ENCODE measurements around the gene MRFAP1. TPM values are rescaled to one million over a fixed set of nuclear protein-coding genes. Genes with fewer than 3 reads are reported as not detected.

Gene MRFAP1
- total RNA-seq, 1 donor from 2014 or later = 255 TPM

DNA sequence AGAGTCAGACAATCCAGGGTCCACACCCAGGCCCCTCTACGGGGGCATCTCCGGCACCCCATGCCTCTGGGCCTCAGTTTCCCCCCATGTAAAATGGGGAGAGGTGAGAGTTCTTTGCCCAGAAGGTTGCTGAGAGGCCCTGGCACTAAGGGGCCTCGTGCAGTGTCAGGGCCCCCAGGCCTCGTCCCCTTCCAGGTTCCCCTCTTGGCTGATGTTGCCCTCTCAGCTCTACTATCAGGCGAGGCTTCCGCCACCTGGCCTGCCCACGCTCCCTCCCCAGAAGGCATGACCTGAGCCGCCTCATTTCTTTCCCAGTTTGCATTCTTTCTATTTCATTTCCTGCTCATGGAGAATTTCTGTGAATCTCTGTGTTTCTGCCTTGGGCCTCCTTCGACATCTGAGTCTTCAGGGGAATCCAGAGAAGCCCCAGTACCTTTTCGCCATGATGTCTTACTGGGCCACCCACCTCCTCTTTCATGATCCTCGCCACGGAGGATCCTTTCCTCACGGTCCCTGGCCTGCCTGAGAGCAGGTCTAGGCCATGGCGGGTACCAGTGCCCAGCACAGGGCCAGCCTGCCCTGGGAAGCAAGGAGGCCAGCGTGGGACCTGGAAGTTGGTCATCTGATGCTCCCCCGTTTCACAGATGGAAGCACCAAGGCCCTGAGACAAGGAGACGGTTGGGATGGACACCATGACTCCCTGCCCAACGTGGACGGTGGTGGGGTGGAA is 21.9 kb upstream of the MRFAP1 start:
- DNase-seq (ENCODE audit: low read depth) = no peak
- Histone ChIP-seq H3K27me3 (ENCODE audit: control insufficient read depth, insufficient read depth, low read length) (no peaks in the 10 kb centered on the region), H3K36me3 (ENCODE audit: control insufficient read depth, insufficient read depth, low read length) (no peaks in the 10 kb centered on the region), H3K4me3 (ENCODE audit: low read depth, low read length) (no peak overlapping the region)
- TF ChIP-seq, protein P1, sequence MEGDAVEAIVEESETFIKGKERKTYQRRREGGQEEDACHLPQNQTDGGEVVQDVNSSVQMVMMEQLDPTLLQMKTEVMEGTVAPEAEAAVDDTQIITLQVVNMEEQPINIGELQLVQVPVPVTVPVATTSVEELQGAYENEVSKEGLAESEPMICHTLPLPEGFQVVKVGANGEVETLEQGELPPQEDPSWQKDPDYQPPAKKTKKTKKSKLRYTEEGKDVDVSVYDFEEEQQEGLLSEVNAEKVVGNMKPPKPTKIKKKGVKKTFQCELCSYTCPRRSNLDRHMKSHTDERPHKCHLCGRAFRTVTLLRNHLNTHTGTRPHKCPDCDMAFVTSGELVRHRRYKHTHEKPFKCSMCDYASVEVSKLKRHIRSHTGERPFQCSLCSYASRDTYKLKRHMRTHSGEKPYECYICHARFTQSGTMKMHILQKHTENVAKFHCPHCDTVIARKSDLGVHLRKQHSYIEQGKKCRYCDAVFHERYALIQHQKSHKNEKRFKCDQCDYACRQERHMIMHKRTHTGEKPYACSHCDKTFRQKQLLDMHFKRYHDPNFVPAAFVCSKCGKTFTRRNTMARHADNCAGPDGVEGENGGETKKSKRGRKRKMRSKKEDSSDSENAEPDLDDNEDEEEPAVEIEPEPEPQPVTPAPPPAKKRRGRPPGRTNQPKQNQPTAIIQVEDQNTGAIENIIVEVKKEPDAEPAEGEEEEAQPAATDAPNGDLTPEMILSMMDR (IDR thresholded peaks at IDR 0.05; ENCODE audit: insufficient read depth, low read length, poor library complexity, severe bottlenecking) = no peak

DNA sequence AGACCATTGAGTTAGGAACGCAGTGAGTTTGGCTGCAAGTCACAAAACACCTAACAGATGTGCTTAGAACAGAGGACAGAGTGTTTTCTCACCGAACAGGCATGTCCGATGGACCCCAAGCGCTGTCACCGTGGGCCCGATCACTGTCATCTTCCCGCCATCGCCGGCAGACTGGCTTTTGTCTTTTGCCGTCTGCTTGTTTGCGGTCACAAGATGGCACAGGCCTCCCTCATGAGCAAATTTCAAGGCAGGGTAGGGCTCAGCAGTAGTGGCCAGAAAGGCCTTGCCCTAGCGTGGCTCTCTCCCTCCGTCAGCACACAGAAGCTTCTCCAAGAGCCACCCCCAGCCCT is 21.4 kb upstream of the MRFAP1 start:
- no peak for DNase-seq (ENCODE audit: low read depth)
- TF ChIP-seq, protein P1 (IDR thresholded peaks at IDR 0.05; ENCODE audit: insufficient read depth, low read length, poor library complexity, severe bottlenecking) = no peak
- Histone ChIP-seq H3K4me3 (ENCODE audit: low read depth, low read length) (no peak overlapping the region), H3K36me3 (ENCODE audit: control insufficient read depth, insufficient read depth, low read length) (no peaks in the 10 kb centered on the region), H3K27me3 (ENCODE audit: control insufficient read depth, insufficient read depth, low read length) (no peaks in the 10 kb centered on the region)

DNA sequence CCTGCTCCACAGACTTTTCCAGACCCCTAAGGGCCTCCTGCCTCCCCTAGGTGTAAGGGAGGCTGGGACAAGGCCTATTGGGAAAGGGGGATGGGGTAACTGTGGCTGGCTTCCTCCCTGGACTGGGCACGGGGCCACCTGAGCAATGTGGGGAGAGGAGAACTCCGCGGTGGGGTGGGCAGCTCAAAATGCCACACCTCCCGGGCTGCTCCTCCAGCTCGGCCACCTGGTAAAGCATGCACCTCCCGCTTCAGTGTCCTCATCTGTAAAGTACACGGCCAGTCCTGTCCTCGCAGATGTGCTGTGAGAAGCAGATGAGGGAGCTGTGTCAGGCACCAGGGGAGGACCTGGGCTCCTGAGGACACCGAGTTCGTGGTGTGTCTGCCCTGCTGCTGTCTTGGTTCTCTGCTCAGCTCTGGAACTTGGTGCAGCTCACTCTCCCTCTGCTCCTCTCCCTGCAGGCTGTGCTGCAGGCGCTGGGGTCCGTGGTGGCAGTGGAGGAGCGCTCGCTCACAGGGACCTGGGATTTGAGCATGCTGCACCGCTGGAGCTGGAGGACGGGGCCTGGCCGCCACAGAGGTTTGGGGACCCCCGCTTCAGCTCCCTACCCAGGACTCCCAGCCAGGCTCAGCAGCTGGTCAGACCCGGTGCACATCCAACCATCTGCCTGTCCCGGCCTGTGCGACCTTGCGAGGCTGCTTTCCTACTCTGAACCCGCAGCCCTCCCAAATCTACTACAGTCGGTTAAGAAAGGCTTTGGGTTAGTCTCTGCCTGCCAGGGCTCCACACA is 20.8 kb upstream of the MRFAP1 start:
- DNase-seq (ENCODE audit: low read depth) = no peak
- Histone ChIP-seq H3K36me3 (ENCODE audit: control insufficient read depth, insufficient read depth, low read length) (no peaks in the 10 kb centered on the region), H3K4me3 (ENCODE audit: low read depth, low read length) (no peak overlapping the region), H3K27me3 (ENCODE audit: control insufficient read depth, insufficient read depth, low read length) (no peaks in the 10 kb centered on the region)
- TF ChIP-seq, protein P1 (IDR thresholded peaks at IDR 0.05; ENCODE audit: insufficient read depth, low read length, poor library complexity, severe bottlenecking) = no peak

DNA sequence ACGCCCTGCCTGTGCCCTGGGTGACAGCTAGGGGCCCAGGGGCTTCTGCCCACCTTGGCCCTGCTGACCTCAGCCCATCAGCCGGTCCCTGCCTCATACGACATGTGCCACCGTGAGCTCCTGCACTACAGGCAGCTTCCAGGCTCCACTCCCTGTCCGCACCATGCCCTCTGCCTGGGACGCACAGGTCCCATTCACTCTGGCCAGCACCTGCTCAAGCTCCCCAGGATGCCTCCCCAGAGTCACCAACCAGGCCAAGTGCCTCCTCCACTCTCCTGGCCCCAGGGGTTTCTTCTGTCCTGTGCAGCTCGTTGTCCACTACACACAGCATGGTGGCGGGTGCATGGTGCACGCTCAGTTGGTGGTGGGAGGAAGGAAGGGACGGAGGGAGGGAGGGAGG is 20.2 kb upstream of the MRFAP1 start:
- DNase-seq (ENCODE audit: low read depth) = no peak
- Histone ChIP-seq H3K27me3 (ENCODE audit: control insufficient read depth, insufficient read depth, low read length) (no peaks in the 10 kb centered on the region), H3K36me3 (ENCODE audit: control insufficient read depth, insufficient read depth, low read length) (no peaks in the 10 kb centered on the region), H3K4me3 (ENCODE audit: low read depth, low read length) (no peak overlapping the region)
- TF ChIP-seq, protein P1 (IDR thresholded peaks at IDR 0.05; ENCODE audit: insufficient read depth, low read length, poor library complexity, severe bottlenecking) = no peak

DNA sequence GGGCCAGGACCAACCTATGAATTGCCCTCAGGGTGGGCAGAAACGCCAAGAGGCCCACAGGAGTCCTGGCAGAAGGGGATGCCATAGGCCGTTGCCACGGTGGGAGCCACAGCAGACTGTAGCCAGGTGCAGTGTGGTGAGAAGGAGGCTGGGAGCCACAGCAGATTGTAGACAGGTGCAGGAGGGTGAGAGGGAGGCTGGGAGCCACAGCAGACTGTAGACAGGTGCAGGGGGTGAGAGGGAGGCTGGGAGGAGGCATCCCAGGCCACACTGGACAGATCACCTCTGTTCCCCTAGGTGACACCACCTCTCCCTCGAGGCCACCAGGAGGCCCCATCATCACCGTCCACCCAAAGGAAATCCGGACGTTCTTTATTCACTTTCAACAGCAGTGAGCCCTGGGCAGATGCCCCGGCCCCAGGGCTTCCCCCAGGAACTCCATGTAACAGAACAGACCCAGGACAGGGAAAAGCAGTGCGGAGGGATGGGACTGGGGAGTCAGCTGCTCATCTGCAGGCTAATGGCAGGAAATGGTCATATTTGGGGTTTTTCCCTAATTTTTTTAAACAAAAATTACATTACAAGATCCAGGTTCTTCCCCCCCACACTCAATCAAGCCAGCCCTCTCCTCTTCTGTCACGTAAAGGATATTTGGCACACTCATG is 19.5 kb upstream of the MRFAP1 start:
- Histone ChIP-seq H3K4me3 (ENCODE audit: low read depth, low read length) (no peak overlapping the region), H3K36me3 (ENCODE audit: control insufficient read depth, insufficient read depth, low read length) (no peaks in the 10 kb centered on the region), H3K27me3 (ENCODE audit: control insufficient read depth, insufficient read depth, low read length) (no peaks in the 10 kb centered on the region)
- TF ChIP-seq, protein P1 (IDR thresholded peaks at IDR 0.05; ENCODE audit: insufficient read depth, low read length, poor library complexity, severe bottlenecking) = no peak
- no peak for DNase-seq (ENCODE audit: low read depth)
